Endodermal cell (in vitro differentiated cells): ENCODE data around the gene MIEN1. TPM values are rescaled to one million over a fixed set of nuclear protein-coding genes. Genes with fewer than 3 reads are reported as not detected.
A peak's percentile ranks its signal among the peaks of the same experiment; 100 is the strongest.

Experiments
- DNase-seq: peaks from one replicate; pipeline ENCODE4 v3.0.0-alpha.2; 2017
- H3K27ac ChIP-seq: 2 replicates; pipeline ENCODE4 v1.5.1; 2013; ENCODE audit warnings: mild to moderate bottlenecking, low read depth, low read length, moderate library complexity
- H3K27me3 ChIP-seq: 2 replicates; pipeline ENCODE4 v1.6.1; 2013; ENCODE audit warnings: mild to moderate bottlenecking, low read length, moderate library complexity; ENCODE audit not compliant: insufficient read depth, control insufficient read depth, poor library complexity, severe bottlenecking
- H3K36me3 ChIP-seq: 2 replicates; pipeline ENCODE4 v1.7.0; 2013; ENCODE audit warnings: mild to moderate bottlenecking, low read length, moderate library complexity; ENCODE audit not compliant: control insufficient read depth, insufficient read depth
- H3K4me1 ChIP-seq: one replicate; pipeline ENCODE4 v1.7.0; 2013; ENCODE audit warnings: low read length; ENCODE audit not compliant: control insufficient read depth, insufficient read depth
- H3K4me3 ChIP-seq: 2 replicates; pipeline ENCODE4 v1.5.1; 2013; ENCODE audit warnings: mild to moderate bottlenecking, low read length, moderate library complexity
- H3K9ac ChIP-seq: 2 replicates; pipeline ENCODE4 v1.6.1; 2013; ENCODE audit warnings: mild to moderate bottlenecking, low read length, moderate library complexity; ENCODE audit not compliant: poor library complexity, severe bottlenecking; ENCODE audit errors: extremely low read depth
- H3K9me3 ChIP-seq: 2 replicates; pipeline ENCODE4 v1.6.1; 2013; ENCODE audit warnings: mild to moderate bottlenecking, low read length, moderate library complexity; ENCODE audit not compliant: control insufficient read depth
- H3K27ac Mint-ChIP-seq: 2 replicates; pipeline ENCODE4 v1.8.0; 2020; ENCODE audit warnings: mixed read lengths
- H3K27me3 Mint-ChIP-seq: 2 replicates; pipeline ENCODE4 v1.8.0; 2021; ENCODE audit warnings: mild to moderate bottlenecking, mixed read lengths; ENCODE audit not compliant: insufficient read depth
- H3K36me3 Mint-ChIP-seq: 2 replicates; pipeline ENCODE4 v1.8.0; 2020; ENCODE audit warnings: low read depth, mixed read lengths
- H3K4me1 Mint-ChIP-seq: 2 replicates; pipeline ENCODE4 v1.8.0; 2020; ENCODE audit warnings: mixed read lengths
- H3K4me3 Mint-ChIP-seq: 2 replicates; pipeline ENCODE4 v1.8.0; 2020; ENCODE audit warnings: mild to moderate bottlenecking, moderate library complexity, mixed read lengths
- H3K9me3 Mint-ChIP-seq: 2 replicates; pipeline ENCODE4 v1.8.0; 2020; ENCODE audit warnings: mild to moderate bottlenecking, mixed read lengths
- CTCF ChIP-seq: fragments of 200-600 bp; sonication (generic); conservative IDR thresholded peaks from 2 replicates; pipeline ENCODE4 v1.5.0; 2021; ENCODE audit warnings: antibody characterized with exemption, mild to moderate bottlenecking
- WGBS, 2 experiments: methylation state at CpG; one replicate each; pipeline versions ENCODE4 v1.1.5 to v1.1.7; 2013; ENCODE audit warnings: missing lambda C conversion rate in 2 of 2, mixed read lengths in 1 of 2; ENCODE audit not compliant: insufficient coverage in 1 of 2, insufficient read length in 1 of 2; 5-methylcytosine and 5-hydroxymethylcytosine counted together
- total RNA-seq, 2 donors: library from RNA; stranded (reverse); fragmentation: NEBNext Ultra II Directional in 1 of 2; extraction: Animal tissue kit (Norgen Biotek cat#: 25700) in 1 of 2; gene quantifications; 2 replicates in 1 of 2; 3 replicates in 1 of 2; pipeline ENCODE4 v1.2.1, GENCODE V29; 2021

Gene MIEN1
- total RNA-seq, 2 donors from 2014 or later, result 42.6 to 57.0 TPM

- Histone ChIP-seq H3K27me3 (no peaks in the 10 kb centered on the region), H3K4me3 (no peak overlapping the region), H3K27ac (no peak overlapping the region), H3K9me3 (no peaks in the 10 kb centered on the region), H3K9ac (no peak overlapping the region), H3K36me3 (no peaks in the 10 kb centered on the region), H3K4me1 (peaks cover 12% of the 10 kb centered on the region)
- Mint-ChIP-seq H3K27me3 (peaks cover 5% of the 10 kb centered on the region), H3K36me3 (no peaks in the 10 kb centered on the region), H3K27ac (peak overlapping the region; percentile 74), H3K4me1 (peaks cover 31% of the 10 kb centered on the region), H3K9me3 (no peaks in the 10 kb centered on the region), H3K4me3 (no peak overlapping the region)
- DNase-seq, result peak; percentile 55
- WGBS, 2 experiments, result 88 to 89% methylated on average over 5 of the region's 5 CpGs
- TF ChIP-seq CTCF, result no peak
These were observed 35.7 kb downstream of the MIEN1 start for GRCh38 chr17:39694593-39694992.

GRCh38 chr17:39688945-39689344, 41.4 kb downstream of the MIEN1 start:
- Mint-ChIP-seq H3K4me1 (peaks cover 24% of the 10 kb centered on the region), H3K27me3 (peaks cover 1% of the 10 kb centered on the region), H3K36me3 (peaks cover 13% of the 10 kb centered on the region), H3K27ac (peak overlapping the region; percentile 91), H3K4me3 (peak overlapping the region; percentile 80), H3K9me3 (peaks cover 2% of the 10 kb centered on the region)
- Histone ChIP-seq H3K9ac (no peak overlapping the region), H3K27me3 (no peaks in the 10 kb centered on the region), H3K4me3 (peak overlapping the region; percentile 91), H3K36me3 (no peaks in the 10 kb centered on the region), H3K9me3 (no peaks in the 10 kb centered on the region), H3K27ac (no peak overlapping the region), H3K4me1 (peaks cover 3% of the 10 kb centered on the region)
- 4 to 10% methylated on average over 2 to 3 of the region's 3 CpGs for WGBS, 2 experiments
- no peak for TF ChIP-seq CTCF
- peak; percentile 90 for DNase-seq

- 5 to 22% methylated on average over 2 to 6 of the region's 6 CpGs for WGBS, 2 experiments
- Mint-ChIP-seq H3K4me3 (peak overlapping the region; percentile 80), H3K4me1 (peaks cover 24% of the 10 kb centered on the region), H3K27me3 (peaks cover 1% of the 10 kb centered on the region), H3K36me3 (peaks cover 14% of the 10 kb centered on the region), H3K27ac (peak overlapping the region; percentile 91), H3K9me3 (peaks cover 2% of the 10 kb centered on the region)
- H3K27ac ChIP-seq, result peak overlapping the region; percentile 78
- DNase-seq, result peak; percentile 78
- peaks cover 3% of the 10 kb centered on the region for H3K4me1 ChIP-seq
- peak overlapping the region; percentile 91 for H3K4me3 ChIP-seq
- H3K9me3 ChIP-seq, result no peaks in the 10 kb centered on the region
- no peaks in the 10 kb centered on the region for H3K36me3 ChIP-seq
- no peaks in the 10 kb centered on the region for H3K27me3 ChIP-seq
- peak overlapping the region; percentile 43 for H3K9ac ChIP-seq
- no peak for TF ChIP-seq CTCF
These were observed 41.9 kb downstream of the MIEN1 start for GRCh38 chr17:39688475-39688835.
